NT2/D1 (cell line): ENCODE measurements around the gene BID.

Source experiments
- YY1 ChIP-seq: IDR thresholded peaks from 2 replicates; pipeline ENCODE4 v1.6.1; 2011; ENCODE audit not compliant: insufficient read length, insufficient read depth
- ZNF274 ChIP-seq: IDR thresholded peaks from 2 replicates; pipeline ENCODE4 v1.6.1; 2011; ENCODE audit warnings: mild to moderate bottlenecking, low read depth, low read length

DNA sequence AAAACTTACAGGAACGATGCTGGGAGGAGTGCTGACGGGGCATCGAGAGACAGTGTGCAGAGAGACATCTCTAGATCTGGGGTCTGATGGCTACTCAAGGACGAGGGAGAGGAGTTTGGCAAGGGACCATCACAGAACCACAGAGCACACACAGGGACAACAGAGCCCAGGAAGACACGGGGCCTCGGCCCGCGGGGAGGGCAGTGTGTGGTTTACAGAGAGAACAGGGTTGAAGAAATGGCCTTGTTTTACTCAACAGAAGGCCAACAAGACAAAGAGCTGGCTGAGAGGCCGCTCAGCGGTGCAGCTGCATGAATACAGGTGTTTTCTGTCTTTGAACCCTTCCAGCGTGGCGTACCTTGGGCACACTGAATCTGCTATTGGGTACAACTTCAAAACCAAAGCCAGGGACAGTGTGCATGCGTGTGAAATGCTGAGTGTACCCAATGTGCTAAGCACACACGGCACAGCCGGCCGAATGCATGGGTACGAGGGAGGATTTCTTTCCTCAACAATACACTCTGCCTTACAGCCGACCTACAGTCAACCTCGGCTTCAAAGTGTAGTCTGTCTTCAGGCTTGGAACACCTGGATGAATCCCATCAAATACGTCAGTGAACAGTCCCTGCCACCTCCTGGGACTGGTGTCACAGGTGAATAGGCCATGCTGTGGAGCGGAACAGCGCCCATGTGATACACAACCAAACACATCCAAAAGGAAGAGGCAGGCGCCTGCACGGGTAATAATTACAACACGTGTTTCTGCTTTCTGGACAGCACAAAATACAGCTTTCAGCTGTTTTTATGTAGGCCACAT is 20.7 kb upstream of the BID start:
- no peak for TF ChIP-seq YY1
- no peak for TF ChIP-seq ZNF274
